GM12878 (cell line): ENCODE results near the gene DBNL. TPM values are rescaled to one million over a fixed set of nuclear protein-coding genes. Genes with fewer than 3 reads are reported as not detected.

Experiments used
- ATAC-seq: fragments of 200-7000 bp; cut with Tn5 transposase; 3 replicates; pipeline ENCODE4 v1.9.1; 2020; ENCODE audit warnings: mild to moderate bottlenecking, moderate library complexity
- BruUV-seq: library from RNA; stranded (reverse); fragments of 400-500 nt; replicated peaks from 2 replicates; lab custom pipeline; 2021; lab: Mats Ljungman, UMichigan
- CTCF ChIA-PET: fragments of 300-600 bp; sonication (Branson Sonifier 250); formaldehyde crosslinking; extraction: SDS; loops from one replicate; lab custom pipeline; 2021; ENCODE audit warnings: inconsistent platforms; lab: Yijun Ruan, JAX
- POLR2A ChIA-PET: fragments of 350-600 bp; formaldehyde crosslinking; extraction: SDS; loops from one replicate; lab custom pipeline; 2021; ENCODE audit warnings: inconsistent platforms; lab: Charles Lee
- RAD21 ChIA-PET: fragments of 300-600 bp; sonication (Branson Sonifier 250); formaldehyde crosslinking; loops from one replicate; lab custom pipeline; 2023; ENCODE audit warnings: antibody characterized with exemption; ENCODE audit not compliant: unreplicated experiment; lab: Charles Lee
- SMC1A ChIA-PET: fragments of 300-600 bp; sonication (Branson Sonifier 250); formaldehyde crosslinking; loops from one replicate; lab custom pipeline; 2023; ENCODE audit not compliant: unreplicated experiment, uncharacterized antibody; lab: Charles Lee
- DNase-seq: peaks from one replicate; pipeline ENCODE4 v3.0.0-alpha.2; 2011; ENCODE audit warnings: low read depth, low spot score
- FAIRE-seq: peaks from 3 replicates; lab custom pipeline; 2011; peaks lifted over from hg19 to GRCh38; lab: Jason Lieb, UNC
- H2AFZ ChIP-seq: 2 replicates; pipeline ENCODE4 v1.6.0; 2011; ENCODE audit warnings: low read depth, low read length, control low read depth; ENCODE audit not compliant: control insufficient read depth
- H3K27ac ChIP-seq: 2 replicates; pipeline ENCODE4 v1.5.1; 2011; ENCODE audit warnings: control low read depth; ENCODE audit not compliant: control insufficient read depth, insufficient read depth
- H3K27me3 ChIP-seq, 2 experiments: replicated peaks in 1 of 2; 2 replicates each; pipeline versions ENCODE4 v1.6.0 to v1.6.1; 2011; ENCODE audit warnings: low read length in 1 of 2; ENCODE audit not compliant: control insufficient read depth in 2 of 2, insufficient read depth in 2 of 2
- H3K36me3 ChIP-seq, 2 experiments: 2 replicates each; pipeline ENCODE4 v1.5.1; 2011; ENCODE audit warnings: low read length in 1 of 2; ENCODE audit not compliant: control insufficient read depth in 2 of 2, insufficient read depth in 2 of 2
- H3K4me1 ChIP-seq: 2 replicates; pipeline ENCODE4 v1.6.1; 2011; ENCODE audit warnings: mild to moderate bottlenecking, low read length, moderate library complexity, mixed read lengths; ENCODE audit not compliant: control insufficient read depth, insufficient read depth
- H3K4me2 ChIP-seq: 2 replicates; pipeline ENCODE4 v1.6.0; 2011; ENCODE audit warnings: control low read depth; ENCODE audit not compliant: control insufficient read depth, insufficient read depth
- H3K4me3 ChIP-seq: fragments of 200-600 bp; sonication (generic); 2 replicates; pipeline ENCODE4 v1.5.1; 2016
- H3K79me2 ChIP-seq: 2 replicates; pipeline ENCODE4 v1.6.0; 2011; ENCODE audit warnings: low read length; ENCODE audit not compliant: control insufficient read depth, insufficient read depth
- H3K9ac ChIP-seq: 2 replicates; pipeline ENCODE4 v1.8.0; 2011; ENCODE audit warnings: low read length, control low read depth, mixed read lengths; ENCODE audit not compliant: control insufficient read depth, insufficient read depth
- H3K9me3 ChIP-seq: replicated peaks from 3 replicates; pipeline ENCODE4 v1.5.1; 2011; ENCODE audit warnings: mild to moderate bottlenecking, low read length; ENCODE audit not compliant: control insufficient read depth, insufficient read depth
- H4K20me1 ChIP-seq: 2 replicates; pipeline ENCODE4 v1.6.0; 2011; ENCODE audit not compliant: control insufficient read depth, insufficient read depth
- BMI1 ChIP-seq: fragments of 450-650 bp; IDR thresholded peaks from 2 replicates; pipeline ENCODE4 v1.6.1; 2016; ENCODE audit warnings: mild to moderate bottlenecking, moderate library complexity, borderline replicate concordance
- CHD1 ChIP-seq: IDR thresholded peaks from 2 replicates; pipeline ENCODE4 v1.6.1; 2012; ENCODE audit warnings: low read depth, low read length, improper control_type of control experiment
- EP300 ChIP-seq, 2 experiments: fragments of 150-350 bp in 1 of 2; IDR thresholded peaks; 2 replicates each; pipeline ENCODE4 v1.6.1; 2011 to 2012; ENCODE audit warnings: low read depth in 2 of 2, low read length in 2 of 2, borderline replicate concordance in 1 of 2, improper control_type of control experiment in 1 of 2, inconsistent platforms in 1 of 2; ENCODE audit not compliant: control insufficient read depth in 1 of 2
- HCFC1 ChIP-seq: fragments of 150-350 bp; IDR thresholded peaks from 2 replicates; pipeline ENCODE4 v1.6.1; 2014; ENCODE audit warnings: low read length
- HDGF ChIP-seq: fragments of 450-650 bp; IDR thresholded peaks from 2 replicates; pipeline ENCODE4 v1.6.1; 2016; ENCODE audit warnings: antibody characterized with exemption
- IKZF1 ChIP-seq: fragments of 450-650 bp; conservative IDR thresholded peaks from 2 replicates; pipeline ENCODE4 v1.6.1; 2017; ENCODE audit warnings: antibody characterized with exemption, mild to moderate bottlenecking
- KDM1A ChIP-seq: fragments of 200-600 bp; sonication (generic); IDR thresholded peaks from 2 replicates; pipeline ENCODE4 v1.6.1; 2016; ENCODE audit warnings: borderline replicate concordance
- LARP7 ChIP-seq: fragments of 450-650 bp; IDR thresholded peaks from 2 replicates; pipeline ENCODE4 v1.6.1; 2017; ENCODE audit warnings: mild to moderate bottlenecking
- MEF2A ChIP-seq: IDR thresholded peaks from 2 replicates; pipeline ENCODE4 v1.6.1; 2011; ENCODE audit warnings: low read depth, mild to moderate bottlenecking, low read length, moderate library complexity; ENCODE audit not compliant: insufficient read depth
- POLR2A ChIP-seq: IDR thresholded peaks from 2 replicates; pipeline ENCODE4 v1.6.1; 2011; ENCODE audit warnings: low read depth, mild to moderate bottlenecking, low read length
- SMAD1 ChIP-seq: fragments of 450-650 bp; IDR thresholded peaks from 2 replicates; pipeline ENCODE4 v1.6.1; 2018; ENCODE audit warnings: mild to moderate bottlenecking, low read depth; ENCODE audit not compliant: partially characterized antibody
- WGBS: methylation state at CpG from one replicate; pipeline ENCODE4 v1.1.6; 2016; ENCODE audit warnings: low lambda C conversion rate; ENCODE audit not compliant: insufficient replicate concordance, insufficient coverage; ENCODE audit errors: missing lambda C conversion rate; 5-methylcytosine and 5-hydroxymethylcytosine counted together
- in situ Hi-C: fragments of 300-500 bp; cut with MboI; formaldehyde crosslinking; loops from 9 replicates; pipeline ENCODE4 v1.14.3; 2018; ENCODE audit warnings: mixed read lengths
- intact Hi-C: fragments of 100-400 bp; cut with micrococcal nuclease; formaldehyde crosslinking; loops from one replicate; pipeline ENCODE4 v1.14.2; 2022; ENCODE audit not compliant: unreplicated experiment
- polyA plus RNA-seq, 11 experiments: library from polyadenylated mRNA; depleted of rRNA in 4 of 11; unstranded in 6 of 11; stranded (reverse) in 5 of 11; fragments of >200 nt; fragmentation: Nextera tagmentation in 4 of 11; fragmentation: Illumina TruSeq in 1 of 11; extraction: Ambion mirVana in 4 of 11; extraction: Trizol in 1 of 11; gene quantifications; 1 replicate in 1 of 11; 2 replicates in 10 of 11; pipeline versions ENCODE4 v1.2.1 to v1.2.3, GENCODE V29; 2011 to 2016; ENCODE audit warnings: inconsistent platforms in 2 of 11, missing spikeins in 2 of 11, low read depth in 1 of 11
- total RNA-seq, 4 experiments: library from RNA; depleted of rRNA in 3 of 4; stranded (reverse); fragments of >200 nt in 3 of 4; fragmentation: Illumina TruSeq in 1 of 4; extraction: Trizol in 1 of 4; gene quantifications; 2 replicates each; pipeline versions ENCODE4 v1.2.1 to v1.2.3, GENCODE V29; 2013 to 2021
- TF ChIP-seq, protein P1 (sequence below): fragments of 450-650 bp; IDR thresholded peaks from 2 replicates; pipeline ENCODE4 v1.6.1; 2018; ENCODE audit warnings: borderline replicate concordance, mild to moderate bottlenecking; ENCODE audit not compliant: partially characterized antibody
- TF ChIP-seq, protein P2 (sequence below): IDR thresholded peaks from 2 replicates; pipeline ENCODE4 v1.6.1; 2012; ENCODE audit warnings: low read depth, low read length, improper control_type of control experiment

DBNL gene
- total and polyA plus RNA-seq, 10 of the 15 experiments (the other 5 are each of a cell fraction or from before 2014, with no cell fraction given) = 4.1 to 179 (median 84.3) TPM

DNA sequence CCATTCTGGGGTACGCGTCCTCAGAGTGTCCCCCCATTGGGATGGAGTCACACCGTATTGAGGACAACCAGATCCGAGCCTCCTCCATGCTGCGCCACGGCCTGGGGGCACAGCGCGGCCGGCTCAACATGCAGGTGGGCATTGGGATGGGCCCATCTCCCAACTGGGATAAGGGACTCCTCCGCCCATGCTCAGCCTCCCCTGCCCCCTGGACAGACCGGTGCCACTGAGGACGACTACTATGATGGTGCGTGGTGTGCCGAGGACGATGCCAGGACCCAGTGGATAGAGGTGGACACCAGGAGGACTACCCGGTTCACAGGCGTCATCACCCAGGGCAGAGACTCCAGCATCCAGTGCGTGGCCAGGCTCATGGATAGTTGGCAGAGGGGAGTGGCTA lies 65.5 kb downstream of the DBNL start:
- 54% methylated on average over 18 of the region's 18 CpGs for WGBS
- no TSS peak for BruUV-seq
- RAD21 ChIA-PET = no interaction called here
- no peak for TF ChIP-seq HDGF
- peak; percentile 25; the same call in 1 of the 2 replicates for TF ChIP-seq POLR2A
- peaks cover 7 to 10% of the 10 kb centered on the region in 2 experiments for H3K27me3 ChIP-seq
- H3K27ac ChIP-seq = no peak overlapping the region
- no peaks in the 10 kb centered on the region; a peak in 2 of 4 replicates for H3K36me3 ChIP-seq
- intact Hi-C loops (no loop called here), in situ Hi-C loops (no loop called here)
- H4K20me1 ChIP-seq = no peaks in the 10 kb centered on the region
- DNase-seq (no peak), FAIRE-seq (no peak), ATAC-seq (no peak)
- H3K4me1 ChIP-seq = no peaks in the 10 kb centered on the region
- H3K9me3 ChIP-seq = no peaks in the 10 kb centered on the region
- SMC1A ChIA-PET = no interaction called here
- POLR2A ChIA-PET = interaction anchor here (0.9 kb wide), 1 partner anchor 13 kb away, joined by 3 read pairs; the partner anchor contains the start of gene POLD2
- CTCF ChIA-PET = no interaction called here
- no peak overlapping the region for H3K9ac ChIP-seq
- no peaks in the 10 kb centered on the region for H3K79me2 ChIP-seq
- H3K4me3 ChIP-seq = no peak overlapping the region
- H2AFZ ChIP-seq = no peak overlapping the region
- no peak overlapping the region for H3K4me2 ChIP-seq

DNA sequence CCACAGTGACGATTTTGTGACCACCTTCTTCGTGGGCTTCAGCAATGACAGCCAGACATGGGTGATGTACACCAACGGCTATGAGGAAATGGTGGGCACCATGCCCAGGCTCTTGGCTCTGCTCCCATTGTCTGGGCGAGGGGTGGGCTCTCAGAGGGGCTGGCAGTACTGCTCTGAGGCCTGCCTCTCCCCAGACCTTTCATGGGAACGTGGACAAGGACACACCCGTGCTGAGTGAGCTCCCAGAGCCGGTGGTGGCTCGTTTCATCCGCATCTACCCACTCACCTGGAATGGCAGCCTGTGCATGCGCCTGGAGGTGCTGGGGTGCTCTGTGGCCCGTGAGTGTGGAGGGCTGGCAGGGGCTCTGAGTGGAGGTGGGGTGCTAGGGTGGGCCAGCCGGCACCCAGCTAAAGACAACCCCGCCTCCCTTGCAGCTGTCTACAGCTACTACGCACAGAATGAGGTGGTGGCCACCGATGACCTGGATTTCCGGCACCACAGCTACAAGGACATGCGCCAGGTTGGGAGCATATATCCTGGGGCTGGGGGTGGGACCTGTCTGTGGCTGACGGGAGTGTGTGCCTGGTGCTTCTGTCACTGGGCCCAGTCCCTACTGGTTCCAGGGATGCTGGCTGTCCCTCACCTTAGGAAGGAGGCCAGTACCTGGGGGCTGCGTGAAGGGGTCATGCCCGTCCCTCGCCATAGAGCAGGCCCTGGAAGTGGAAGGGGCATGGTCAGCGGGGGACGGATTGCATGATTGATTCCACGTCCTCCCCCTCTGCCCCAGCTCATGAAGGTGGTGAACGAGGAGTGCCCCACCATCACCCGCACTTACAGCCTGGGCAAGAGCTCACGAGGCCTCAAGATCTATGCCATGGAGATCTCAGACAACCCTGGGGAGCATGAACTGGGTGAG lies 66.5 kb downstream of the DBNL start:
- CTCF ChIA-PET = interaction anchor here (1.1 kb wide), 1 partner anchor 85 kb away, joined by 3 read pairs; no protein-coding TSS in a partner anchor
- in situ Hi-C loops = no loop called here
- H3K79me2 ChIP-seq = no peaks in the 10 kb centered on the region
- H3K9me3 ChIP-seq = no peaks in the 10 kb centered on the region
- WGBS = 43% methylated on average over 27 of the region's 27 CpGs
- peaks cover 0 to 6% of the 10 kb centered on the region in 2 experiments; a peak in 2 of 4 replicates for H3K36me3 ChIP-seq
- no peak for FAIRE-seq
- H3K4me1 ChIP-seq = no peaks in the 10 kb centered on the region
- no peak overlapping the region for H3K4me2 ChIP-seq
- H3K4me3 ChIP-seq = no peak overlapping the region
- BruUV-seq = no TSS peak
- SMC1A ChIA-PET = no interaction called here
- DNase-seq = no peak
- RAD21 ChIA-PET = no interaction called here
- H3K9ac ChIP-seq = no peak overlapping the region
- intact Hi-C loops = no loop called here
- ATAC-seq = no peak
- H3K27me3 ChIP-seq = peaks cover under 1 to 2% of the 10 kb centered on the region in 2 experiments
- POLR2A ChIA-PET = interaction anchor here (0.9 kb wide), 1 partner anchor 12 kb away, joined by 3 read pairs; the partner anchor contains the start of gene POLD2
- H3K27ac ChIP-seq = no peak overlapping the region
- H2AFZ ChIP-seq = no peak overlapping the region
- H4K20me1 ChIP-seq = no peaks in the 10 kb centered on the region
- TF ChIP-seq HCFC1 = no peak
- no peak for TF ChIP-seq BMI1
- TF ChIP-seq CHD1 = no peak
- TF ChIP-seq KDM1A = no peak
- TF ChIP-seq SMAD1 = no peak
- no peak for TF ChIP-seq IKZF1
- no peak for TF ChIP-seq EP300 (IDR thresholded peaks at IDR 0.05; ENCODE audit: borderline replicate concordance in 1 of 2, control insufficient read depth in 1 of 2, low read depth in 2 of 2, low read length in 2 of 2)
- TF ChIP-seq, protein P1, sequence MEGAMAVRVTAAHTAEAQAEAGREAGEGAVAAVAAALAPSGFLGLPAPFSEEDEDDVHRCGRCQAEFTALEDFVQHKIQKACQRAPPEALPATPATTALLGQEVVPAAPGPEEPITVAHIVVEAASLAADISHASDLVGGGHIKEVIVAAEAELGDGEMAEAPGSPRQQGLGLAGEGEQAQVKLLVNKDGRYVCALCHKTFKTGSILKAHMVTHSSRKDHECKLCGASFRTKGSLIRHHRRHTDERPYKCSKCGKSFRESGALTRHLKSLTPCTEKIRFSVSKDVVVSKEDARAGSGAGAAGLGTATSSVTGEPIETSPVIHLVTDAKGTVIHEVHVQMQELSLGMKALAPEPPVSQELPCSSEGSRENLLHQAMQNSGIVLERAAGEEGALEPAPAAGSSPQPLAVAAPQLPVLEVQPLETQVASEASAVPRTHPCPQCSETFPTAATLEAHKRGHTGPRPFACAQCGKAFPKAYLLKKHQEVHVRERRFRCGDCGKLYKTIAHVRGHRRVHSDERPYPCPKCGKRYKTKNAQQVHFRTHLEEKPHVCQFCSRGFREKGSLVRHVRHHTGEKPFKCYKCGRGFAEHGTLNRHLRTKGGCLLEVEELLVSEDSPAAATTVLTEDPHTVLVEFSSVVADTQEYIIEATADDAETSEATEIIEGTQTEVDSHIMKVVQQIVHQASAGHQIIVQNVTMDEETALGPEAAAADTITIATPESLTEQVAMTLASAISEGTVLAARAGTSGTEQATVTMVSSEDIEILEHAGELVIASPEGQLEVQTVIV = no peak
- TF ChIP-seq, protein P2, sequence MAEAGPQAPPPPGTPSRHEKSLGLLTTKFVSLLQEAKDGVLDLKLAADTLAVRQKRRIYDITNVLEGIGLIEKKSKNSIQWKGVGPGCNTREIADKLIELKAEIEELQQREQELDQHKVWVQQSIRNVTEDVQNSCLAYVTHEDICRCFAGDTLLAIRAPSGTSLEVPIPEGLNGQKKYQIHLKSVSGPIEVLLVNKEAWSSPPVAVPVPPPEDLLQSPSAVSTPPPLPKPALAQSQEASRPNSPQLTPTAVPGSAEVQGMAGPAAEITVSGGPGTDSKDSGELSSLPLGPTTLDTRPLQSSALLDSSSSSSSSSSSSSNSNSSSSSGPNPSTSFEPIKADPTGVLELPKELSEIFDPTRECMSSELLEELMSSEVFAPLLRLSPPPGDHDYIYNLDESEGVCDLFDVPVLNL = no peak
- no peak for TF ChIP-seq MEF2A
- TF ChIP-seq LARP7 = no peak
